NB4 (cell line): Measurements from ENCODE around the gene SLC30A1.

Experiments used
- CTCF ChIP-seq: IDR thresholded peaks from one replicate; pipeline ENCODE4 v1.5.1; 2012; ENCODE audit warnings: low read depth, low read length
- MYC ChIP-seq: IDR thresholded peaks from 2 replicates; pipeline ENCODE4 v1.6.1; 2011; ENCODE audit warnings: low read depth, low read length
- POLR2A ChIP-seq: IDR thresholded peaks from 2 replicates; pipeline ENCODE4 v1.6.1; 2011; ENCODE audit warnings: mild to moderate bottlenecking; ENCODE audit not compliant: insufficient read length; ENCODE audit errors: extremely low read depth

- TF ChIP-seq CTCF (no peak), POLR2A (peak; percentile 60), MYC (no peak)
These were observed at the start of gene SLC30A1 for GRCh38 chr1:211578640-211579439.
